Measurements from ENCODE around the gene MAPT. TPM values are rescaled to one million over a fixed set of nuclear protein-coding genes. Genes with fewer than 3 reads are reported as not detected.

The MAPT gene
- total and polyA plus RNA-seq, 2 experiments from 2014 or later = 0.37 to 0.71 TPM

GRCh38 chr17:45896803-45897693, 2.7 kb downstream of the MAPT start:
- DNase-seq (ENCODE audit: low spot score) = no peak
- Histone ChIP-seq H3K4me3 (no peak overlapping the region), H3K27me3 (peaks cover 67% of the 10 kb centered on the region)

GRCh38 chr17:45900136-45900535, 5.8 kb downstream of the MAPT start:
- WGBS (ENCODE audit: low lambda C conversion rate, missing lambda C conversion rate) = 73% methylated on average over 2 of the region's 2 CpGs

More at GRCh38 chr17:45896803-45897693, 2.7 kb downstream of the MAPT start:
- Histone ChIP-seq H3K4me2 (peak overlapping the region; percentile 46), H3K9me2 (replicated peaks; ENCODE audit: insufficient read depth) (no peaks in the 10 kb centered on the region), H3K9me3 (ENCODE audit: low read depth) (no peaks in the 10 kb centered on the region), H2AFZ (no peak overlapping the region), H3K4me1 (ENCODE audit: insufficient read depth) (no peaks in the 10 kb centered on the region), H3K36me3 (replicated peaks; ENCODE audit: insufficient read depth, low read depth) (no peaks in the 10 kb centered on the region), H3K79me2 (no peaks in the 10 kb centered on the region), H3K27ac (no peak overlapping the region), H4K20me1 (ENCODE audit: insufficient read depth, poor library complexity, severe bottlenecking) (no peaks in the 10 kb centered on the region)
- WGBS (ENCODE audit: low lambda C conversion rate, missing lambda C conversion rate) = 4% methylated on average over 64 of the region's 67 CpGs
- TF ChIP-seq EZH2 (IDR thresholded peaks at IDR 0.05; ENCODE audit: borderline replicate concordance) (peak; percentile 43), CTCF (IDR thresholded peaks at IDR 0.05; ENCODE audit: poor library complexity) (no peak), EZH2phosphoT487 (IDR thresholded peaks at IDR 0.05; ENCODE audit: low read depth, severe bottlenecking, unreplicated experiment) (peak; percentile 37)

GRCh38 chr17:45900723-45901415, 6.5 kb downstream of the MAPT start:
- no peaks in the 10 kb centered on the region for H3K36me3 ChIP-seq (replicated peaks; ENCODE audit: insufficient read depth, low read depth)
- 84% methylated on average over 13 of the region's 13 CpGs for WGBS (ENCODE audit: low lambda C conversion rate, missing lambda C conversion rate)
- peaks cover 73% of the 10 kb centered on the region for H3K27me3 ChIP-seq
- no peaks in the 10 kb centered on the region for H3K4me1 ChIP-seq (ENCODE audit: insufficient read depth)
- H3K27ac ChIP-seq = no peak overlapping the region
- no peaks in the 10 kb centered on the region for H4K20me1 ChIP-seq (ENCODE audit: insufficient read depth, poor library complexity, severe bottlenecking)
- no peaks in the 10 kb centered on the region for H3K9me2 ChIP-seq (replicated peaks; ENCODE audit: insufficient read depth)
- TF ChIP-seq CTCF (IDR thresholded peaks at IDR 0.05; ENCODE audit: poor library complexity) = no peak
- no peak for TF ChIP-seq EZH2 (IDR thresholded peaks at IDR 0.05; ENCODE audit: borderline replicate concordance)
- no peak for TF ChIP-seq EZH2phosphoT487 (IDR thresholded peaks at IDR 0.05; ENCODE audit: low read depth, severe bottlenecking, unreplicated experiment)
- no peak for DNase-seq (ENCODE audit: low spot score)
- no peak overlapping the region for H3K4me2 ChIP-seq
- no peak overlapping the region for H3K4me3 ChIP-seq
- no peaks in the 10 kb centered on the region for H3K9me3 ChIP-seq (ENCODE audit: low read depth)
- no peak overlapping the region for H2AFZ ChIP-seq
- H3K79me2 ChIP-seq = no peaks in the 10 kb centered on the region

More at GRCh38 chr17:45900136-45900535, 5.8 kb downstream of the MAPT start:
- Histone ChIP-seq H3K4me3 (no peak overlapping the region), H3K4me1 (ENCODE audit: insufficient read depth) (no peaks in the 10 kb centered on the region), H2AFZ (no peak overlapping the region), H3K27me3 (peaks cover 74% of the 10 kb centered on the region), H3K9me3 (ENCODE audit: low read depth) (no peaks in the 10 kb centered on the region), H3K9me2 (replicated peaks; ENCODE audit: insufficient read depth) (no peaks in the 10 kb centered on the region), H3K4me2 (no peak overlapping the region), H3K36me3 (replicated peaks; ENCODE audit: insufficient read depth, low read depth) (no peaks in the 10 kb centered on the region), H4K20me1 (ENCODE audit: insufficient read depth, poor library complexity, severe bottlenecking) (no peaks in the 10 kb centered on the region), H3K27ac (no peak overlapping the region), H3K79me2 (no peaks in the 10 kb centered on the region)
- no peak for DNase-seq (ENCODE audit: low spot score)
- TF ChIP-seq CTCF (IDR thresholded peaks at IDR 0.05; ENCODE audit: poor library complexity) = no peak
- TF ChIP-seq EZH2 (IDR thresholded peaks at IDR 0.05; ENCODE audit: borderline replicate concordance) = no peak
- TF ChIP-seq EZH2phosphoT487 (IDR thresholded peaks at IDR 0.05; ENCODE audit: low read depth, severe bottlenecking, unreplicated experiment) = no peak
